ENCODE results near the gene DCDC1. TPM values are rescaled to one million over a fixed set of nuclear protein-coding genes. Genes with fewer than 3 reads are reported as not detected.

Gene DCDC1
- total RNA-seq, 2 donors from 2014 or later: 2.9 to 3.2 TPM

DNA sequence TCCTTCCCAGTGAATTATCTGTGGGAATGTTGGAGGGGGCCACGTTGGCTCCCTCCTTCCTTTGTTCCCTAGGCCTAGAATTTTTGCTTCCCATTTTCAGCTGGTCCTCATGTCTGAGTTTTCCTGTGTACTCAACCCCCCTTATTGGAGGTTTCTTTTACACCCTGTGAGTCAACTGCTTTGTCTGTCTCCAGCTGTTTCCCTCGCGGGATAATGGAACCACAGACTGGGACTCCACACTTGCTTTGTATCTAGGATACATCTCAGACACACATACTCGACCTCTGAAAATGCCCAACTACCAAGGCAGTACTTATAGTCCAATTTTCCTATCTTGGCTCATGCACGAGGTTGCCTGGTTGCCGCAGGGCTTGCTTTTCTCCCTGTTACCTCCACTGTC lies 430.7 kb downstream of the DCDC1 start:
- H3K4me1 Mint-ChIP-seq: peaks cover 7% of the 10 kb centered on the region
- H3K4me3 Mint-ChIP-seq: no peak overlapping the region
- WGBS, 2 experiments (ENCODE audit: insufficient coverage in 1 of 2, insufficient read length in 1 of 2): 85 to 88% methylated on average over 5 to 6 of the region's 6 CpGs
- H3K9me3 Mint-ChIP-seq: peaks cover 9% of the 10 kb centered on the region
- TF ChIP-seq, protein P1, sequence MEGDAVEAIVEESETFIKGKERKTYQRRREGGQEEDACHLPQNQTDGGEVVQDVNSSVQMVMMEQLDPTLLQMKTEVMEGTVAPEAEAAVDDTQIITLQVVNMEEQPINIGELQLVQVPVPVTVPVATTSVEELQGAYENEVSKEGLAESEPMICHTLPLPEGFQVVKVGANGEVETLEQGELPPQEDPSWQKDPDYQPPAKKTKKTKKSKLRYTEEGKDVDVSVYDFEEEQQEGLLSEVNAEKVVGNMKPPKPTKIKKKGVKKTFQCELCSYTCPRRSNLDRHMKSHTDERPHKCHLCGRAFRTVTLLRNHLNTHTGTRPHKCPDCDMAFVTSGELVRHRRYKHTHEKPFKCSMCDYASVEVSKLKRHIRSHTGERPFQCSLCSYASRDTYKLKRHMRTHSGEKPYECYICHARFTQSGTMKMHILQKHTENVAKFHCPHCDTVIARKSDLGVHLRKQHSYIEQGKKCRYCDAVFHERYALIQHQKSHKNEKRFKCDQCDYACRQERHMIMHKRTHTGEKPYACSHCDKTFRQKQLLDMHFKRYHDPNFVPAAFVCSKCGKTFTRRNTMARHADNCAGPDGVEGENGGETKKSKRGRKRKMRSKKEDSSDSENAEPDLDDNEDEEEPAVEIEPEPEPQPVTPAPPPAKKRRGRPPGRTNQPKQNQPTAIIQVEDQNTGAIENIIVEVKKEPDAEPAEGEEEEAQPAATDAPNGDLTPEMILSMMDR (conservative IDR thresholded peaks at IDR 0.05): no peak
- H3K9me3 ChIP-seq (ENCODE audit: control insufficient read depth, low read length): peaks cover 12% of the 10 kb centered on the region
- no peaks in the 10 kb centered on the region for H3K4me1 ChIP-seq (ENCODE audit: control insufficient read depth, insufficient read depth, low read length)
- no peaks in the 10 kb centered on the region for H3K27me3 ChIP-seq (ENCODE audit: control insufficient read depth, insufficient read depth, low read length, poor library complexity, severe bottlenecking)
- H3K27ac Mint-ChIP-seq: no peak overlapping the region
- no peak overlapping the region for H3K27ac ChIP-seq (ENCODE audit: low read depth, low read length)
- DNase-seq: no peak
- H3K36me3 ChIP-seq (ENCODE audit: control insufficient read depth, insufficient read depth, low read length): no peaks in the 10 kb centered on the region
- no peaks in the 10 kb centered on the region for H3K36me3 Mint-ChIP-seq (ENCODE audit: low read depth)
- H3K4me3 ChIP-seq (ENCODE audit: low read length): no peak overlapping the region
- no peaks in the 10 kb centered on the region for H3K27me3 Mint-ChIP-seq (ENCODE audit: insufficient read depth)
- H3K9ac ChIP-seq (ENCODE audit: extremely low read depth, low read length, poor library complexity, severe bottlenecking): no peak overlapping the region

DNA sequence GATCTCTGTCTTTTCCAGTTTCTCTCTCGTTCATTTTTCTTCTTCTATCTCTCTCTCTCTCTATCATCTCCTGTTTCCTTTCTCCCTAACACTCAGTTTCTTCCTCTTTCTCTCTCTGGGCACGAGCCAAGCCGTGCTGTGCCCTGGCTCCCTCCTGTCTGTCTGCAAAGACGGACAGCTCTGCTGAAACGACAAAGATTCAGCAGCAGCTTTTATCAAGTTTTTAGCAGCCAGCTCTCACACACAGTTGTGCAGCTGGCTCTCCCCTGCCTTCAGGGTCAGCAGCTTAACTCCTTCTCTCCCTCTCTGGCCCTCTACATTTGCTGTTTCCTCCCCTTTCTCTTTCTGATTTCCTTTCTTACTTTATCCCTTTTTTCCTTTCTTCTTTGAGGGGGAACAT lies 431.4 kb downstream of the DCDC1 start:
- 86 to 87% methylated on average over 5 of the region's 5 CpGs for WGBS, 2 experiments (ENCODE audit: insufficient coverage in 1 of 2, insufficient read length in 1 of 2)
- Histone ChIP-seq H3K4me3 (ENCODE audit: low read length) (no peak overlapping the region), H3K27me3 (ENCODE audit: control insufficient read depth, insufficient read depth, low read length, poor library complexity, severe bottlenecking) (no peaks in the 10 kb centered on the region), H3K27ac (ENCODE audit: low read depth, low read length) (no peak overlapping the region), H3K9ac (ENCODE audit: extremely low read depth, low read length, poor library complexity, severe bottlenecking) (no peak overlapping the region), H3K36me3 (ENCODE audit: control insufficient read depth, insufficient read depth, low read length) (no peaks in the 10 kb centered on the region), H3K4me1 (ENCODE audit: control insufficient read depth, insufficient read depth, low read length) (no peaks in the 10 kb centered on the region), H3K9me3 (ENCODE audit: control insufficient read depth, low read length) (peaks cover 12% of the 10 kb centered on the region)
- Mint-ChIP-seq H3K4me3 (no peak overlapping the region), H3K4me1 (peaks cover 7% of the 10 kb centered on the region), H3K36me3 (ENCODE audit: low read depth) (no peaks in the 10 kb centered on the region), H3K27me3 (ENCODE audit: insufficient read depth) (no peaks in the 10 kb centered on the region), H3K9me3 (peaks cover 9% of the 10 kb centered on the region), H3K27ac (no peak overlapping the region)
- no peak for DNase-seq
- TF ChIP-seq, protein P1 (conservative IDR thresholded peaks at IDR 0.05): no peak

DNA sequence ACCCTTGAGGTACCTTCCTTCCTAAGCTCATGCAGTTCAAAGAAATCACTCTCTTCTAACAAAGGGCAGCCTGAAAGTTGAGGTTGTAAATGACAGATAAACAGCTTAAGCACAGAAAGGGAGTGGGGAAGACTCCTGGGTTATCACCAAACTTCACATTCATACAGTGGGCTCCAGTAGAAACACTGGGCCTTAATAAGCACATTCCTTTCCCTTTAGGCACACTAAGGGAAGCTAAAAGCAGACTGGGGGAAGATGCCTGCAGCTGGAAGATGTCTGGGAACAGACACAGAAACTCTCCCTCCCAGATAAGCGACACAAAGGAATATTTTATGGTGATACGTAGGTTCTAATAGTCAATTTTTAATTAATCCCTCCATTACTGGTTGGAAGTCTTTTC lies 433.0 kb downstream of the DCDC1 start:
- no peaks in the 10 kb centered on the region for H3K36me3 Mint-ChIP-seq (ENCODE audit: low read depth)
- Histone ChIP-seq H3K36me3 (ENCODE audit: control insufficient read depth, insufficient read depth, low read length) (no peaks in the 10 kb centered on the region), H3K27ac (ENCODE audit: low read depth, low read length) (no peak overlapping the region), H3K9me3 (ENCODE audit: control insufficient read depth, low read length) (peaks cover 12% of the 10 kb centered on the region), H3K4me1 (ENCODE audit: control insufficient read depth, insufficient read depth, low read length) (no peaks in the 10 kb centered on the region), H3K4me3 (ENCODE audit: low read length) (no peak overlapping the region), H3K9ac (ENCODE audit: extremely low read depth, low read length, poor library complexity, severe bottlenecking) (no peak overlapping the region), H3K27me3 (ENCODE audit: control insufficient read depth, insufficient read depth, low read length, poor library complexity, severe bottlenecking) (no peaks in the 10 kb centered on the region)
- DNase-seq: no peak
- H3K4me1 Mint-ChIP-seq: peaks cover 7% of the 10 kb centered on the region
- WGBS, 2 experiments (ENCODE audit: insufficient coverage in 1 of 2, insufficient read length in 1 of 2): no CpG with 5 or more reads among the region's 2 CpGs
- no peak overlapping the region for H3K27ac Mint-ChIP-seq
- H3K9me3 Mint-ChIP-seq: peaks cover 9% of the 10 kb centered on the region
- H3K4me3 Mint-ChIP-seq: no peak overlapping the region
- peaks cover 3% of the 10 kb centered on the region for H3K27me3 Mint-ChIP-seq (ENCODE audit: insufficient read depth)
- TF ChIP-seq, protein P1 (conservative IDR thresholded peaks at IDR 0.05): no peak

Data from endodermal cell (in vitro differentiated cells).